Measurements from ENCODE around the gene QSOX2.

DNA sequence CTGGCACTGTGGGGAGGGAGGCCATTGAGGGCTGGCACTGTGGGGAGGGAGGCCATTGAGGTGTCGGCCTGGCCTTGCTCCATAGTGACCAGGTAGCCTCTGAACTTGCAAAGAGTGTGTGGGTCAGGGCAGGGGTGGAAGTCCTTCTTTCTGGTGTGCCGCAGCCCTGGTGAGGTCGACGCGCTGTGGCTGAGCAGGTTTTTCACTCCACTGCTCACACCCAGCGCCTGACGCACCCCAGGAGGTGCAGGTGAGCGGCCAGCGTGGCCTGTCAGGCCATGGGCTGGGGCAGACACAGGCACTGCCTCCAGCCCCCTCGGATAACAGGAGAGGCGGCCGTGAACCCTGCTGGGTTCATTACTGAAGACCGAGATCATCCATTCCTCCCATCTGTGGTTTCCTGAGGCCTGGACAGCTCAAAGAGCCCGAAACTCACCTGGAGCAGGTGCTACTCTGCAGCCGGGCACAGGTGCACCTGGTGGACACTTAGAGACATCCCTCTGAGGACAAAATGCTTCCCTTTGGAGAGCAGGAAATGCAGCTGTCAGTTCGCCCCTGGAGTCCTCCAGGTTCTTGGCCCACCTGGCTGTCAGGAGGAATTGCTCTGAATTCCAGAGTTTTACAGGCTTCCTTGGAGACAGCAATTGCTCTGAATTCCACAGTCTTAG is 73.1 kb downstream of the QSOX2 start:
- no peak for TF ChIP-seq TAF1 (IDR thresholded peaks at IDR 0.05; ENCODE audit: borderline replicate concordance, insufficient read depth, low read length)
- TF ChIP-seq POLR2AphosphoS5 (IDR thresholded peaks at IDR 0.05; ENCODE audit: low read depth, low read length), result no peak
- no peak for TF ChIP-seq SIN3A (IDR thresholded peaks at IDR 0.05; ENCODE audit: borderline replicate concordance, insufficient read depth, low read length)
- TF ChIP-seq, protein P1, sequence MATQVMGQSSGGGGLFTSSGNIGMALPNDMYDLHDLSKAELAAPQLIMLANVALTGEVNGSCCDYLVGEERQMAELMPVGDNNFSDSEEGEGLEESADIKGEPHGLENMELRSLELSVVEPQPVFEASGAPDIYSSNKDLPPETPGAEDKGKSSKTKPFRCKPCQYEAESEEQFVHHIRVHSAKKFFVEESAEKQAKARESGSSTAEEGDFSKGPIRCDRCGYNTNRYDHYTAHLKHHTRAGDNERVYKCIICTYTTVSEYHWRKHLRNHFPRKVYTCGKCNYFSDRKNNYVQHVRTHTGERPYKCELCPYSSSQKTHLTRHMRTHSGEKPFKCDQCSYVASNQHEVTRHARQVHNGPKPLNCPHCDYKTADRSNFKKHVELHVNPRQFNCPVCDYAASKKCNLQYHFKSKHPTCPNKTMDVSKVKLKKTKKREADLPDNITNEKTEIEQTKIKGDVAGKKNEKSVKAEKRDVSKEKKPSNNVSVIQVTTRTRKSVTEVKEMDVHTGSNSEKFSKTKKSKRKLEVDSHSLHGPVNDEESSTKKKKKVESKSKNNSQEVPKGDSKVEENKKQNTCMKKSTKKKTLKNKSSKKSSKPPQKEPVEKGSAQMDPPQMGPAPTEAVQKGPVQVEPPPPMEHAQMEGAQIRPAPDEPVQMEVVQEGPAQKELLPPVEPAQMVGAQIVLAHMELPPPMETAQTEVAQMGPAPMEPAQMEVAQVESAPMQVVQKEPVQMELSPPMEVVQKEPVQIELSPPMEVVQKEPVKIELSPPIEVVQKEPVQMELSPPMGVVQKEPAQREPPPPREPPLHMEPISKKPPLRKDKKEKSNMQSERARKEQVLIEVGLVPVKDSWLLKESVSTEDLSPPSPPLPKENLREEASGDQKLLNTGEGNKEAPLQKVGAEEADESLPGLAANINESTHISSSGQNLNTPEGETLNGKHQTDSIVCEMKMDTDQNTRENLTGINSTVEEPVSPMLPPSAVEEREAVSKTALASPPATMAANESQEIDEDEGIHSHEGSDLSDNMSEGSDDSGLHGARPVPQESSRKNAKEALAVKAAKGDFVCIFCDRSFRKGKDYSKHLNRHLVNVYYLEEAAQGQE (IDR thresholded peaks at IDR 0.05; ENCODE audit: insufficient read depth in 1 of 2, low read depth in 2 of 2, low read length in 2 of 2), result no peak
- TF ChIP-seq FOXP2 (optimal IDR thresholded peaks at IDR 0.05; ENCODE audit: borderline replicate concordance, extremely low read depth, extremely low read length, insufficient read depth), result no peak

All from PFSK-1 (cell line).